ENCODE results near the gene OR6C2. TPM values are rescaled to one million over a fixed set of nuclear protein-coding genes. Genes with fewer than 3 reads are reported as not detected.
A peak's percentile ranks its signal among the peaks of the same experiment; 100 is the strongest.
"Not testable (repeated sequence)": the region's sequence is repeated elsewhere in the genome, so short reads cannot be mapped to it uniquely, and the experiment has no call there.

The OR6C2 gene
- total RNA-seq = under 1 TPM in 2 of 8 experiments, not detected in 6; 0.20 to 0.38 TPM

DNA sequence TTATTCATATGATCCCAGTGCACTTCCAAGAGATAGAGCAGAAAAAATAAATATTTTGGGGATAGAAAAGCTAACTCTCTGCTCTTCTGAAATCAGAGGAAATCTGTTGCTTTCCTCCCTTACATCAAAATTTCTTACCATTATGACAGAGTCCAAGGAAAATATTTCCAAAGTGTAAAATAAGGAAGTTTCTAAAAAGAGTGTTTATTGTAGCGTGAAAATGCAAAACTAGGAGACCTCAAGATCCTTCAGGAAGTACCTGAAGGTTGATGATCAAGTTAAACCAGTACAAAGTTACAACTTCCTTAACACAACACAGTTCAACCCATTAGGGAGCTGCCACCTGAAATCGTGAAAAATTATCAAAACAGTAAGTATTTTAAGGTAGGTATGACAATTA lies at the start of gene OR6C2:
TSS of gene OR6C2 (plus strand) at position 301 of the 400 bp plus-strand sequence. CDS start 8,138 bp downstream, outside the sequence.
- in situ Hi-C loops (cut with MboI; ENCODE audit: low pct_unique_long_range_greater_than_20kb in 2 of 9, low sequenced_read_pairs in 9 of 9, unreplicated experiment in 9 of 9) = no loop called here
- no peaks in the 10 kb centered on the region for H3K4me1 ChIP-seq (replicated peaks in 1 of 2)
- no peak for ATAC-seq (replicated peaks in 6 of 8)
- H3K4me3 ChIP-seq = no peak within 1 kb of the TSS
- WGBS, 10 experiments = 0 to 100% (median 50%) methylated on average over 1 to 2 of the region's 2 CpGs
- H3K27ac ChIP-seq = no peak within 1 kb of the TSS

DNA sequence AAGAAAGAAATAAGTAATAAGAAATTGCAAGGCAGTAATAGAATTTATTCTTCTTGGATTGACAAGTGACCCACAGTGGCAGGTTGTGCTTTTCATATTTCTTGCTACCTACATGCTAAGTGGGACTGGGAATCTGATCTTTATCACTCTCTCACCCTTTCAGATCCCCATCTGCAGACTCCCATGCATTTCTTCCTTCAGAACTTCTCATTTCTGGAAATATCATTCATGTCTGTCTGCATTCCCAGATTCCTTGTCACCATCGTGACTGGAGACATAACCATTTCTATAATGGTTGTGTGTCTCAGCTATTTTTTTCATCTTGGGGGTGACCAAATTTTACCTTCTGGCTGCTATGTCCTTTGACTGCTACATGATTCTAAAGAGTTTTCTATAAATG lies 47.5 kb upstream of the OR6C2 start:
- no peak overlapping the region for H3K27ac ChIP-seq
- in situ Hi-C loops (cut with MboI; ENCODE audit: low pct_unique_long_range_greater_than_20kb in 2 of 9, low sequenced_read_pairs in 9 of 9, unreplicated experiment in 9 of 9) = no loop called here
- ATAC-seq (replicated peaks in 6 of 8) = no peak
- 0 to 100% (median 61%) methylated on average over 1 of the region's 1 CpG; no CpG with 5 or more reads in 2 of the 10 experiments for WGBS, 10 experiments
- no peak overlapping the region for H3K4me3 ChIP-seq
- no peaks in the 10 kb centered on the region for H3K4me1 ChIP-seq (replicated peaks in 1 of 2)

DNA sequence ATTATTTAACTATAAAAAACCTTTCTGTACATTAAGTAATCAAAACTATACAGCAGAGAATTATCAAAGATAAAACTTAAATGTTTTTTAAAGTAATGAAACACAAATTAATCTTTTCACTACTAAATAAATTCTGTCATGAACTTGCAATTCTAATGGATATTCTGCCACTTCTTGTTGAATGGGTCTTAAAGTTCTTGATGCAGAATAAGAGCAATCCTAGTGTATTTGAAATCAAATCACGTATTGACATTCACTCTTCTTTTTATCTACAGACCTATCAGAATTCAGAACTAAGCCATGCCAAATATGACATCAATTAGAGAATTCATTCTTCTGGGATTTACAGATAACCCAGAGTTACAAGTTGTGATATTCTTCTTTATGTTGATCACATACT lies 43.6 kb upstream of the OR6C2 start, which contains the start of gene OR6C65:
TSS of gene OR6C65 (plus strand) at position 301 of the 400 bp plus-strand sequence. CDS start at position 301, 0 bp downstream.
- H3K4me3 ChIP-seq = no peak within 1 kb of the TSS
- in situ Hi-C loops (cut with MboI; ENCODE audit: low pct_unique_long_range_greater_than_20kb in 2 of 9, low sequenced_read_pairs in 9 of 9, unreplicated experiment in 9 of 9) = no loop called here
- H3K27ac ChIP-seq = no peak within 1 kb of the TSS
- 0 to 100% (median 80%) methylated on average over 1 of the region's 1 CpG; no CpG with 5 or more reads in 1 of the 10 experiments for WGBS, 10 experiments
- H3K4me1 ChIP-seq (replicated peaks in 1 of 2) = no peaks in the 10 kb centered on the region
- no peak for ATAC-seq (replicated peaks in 6 of 8)

DNA sequence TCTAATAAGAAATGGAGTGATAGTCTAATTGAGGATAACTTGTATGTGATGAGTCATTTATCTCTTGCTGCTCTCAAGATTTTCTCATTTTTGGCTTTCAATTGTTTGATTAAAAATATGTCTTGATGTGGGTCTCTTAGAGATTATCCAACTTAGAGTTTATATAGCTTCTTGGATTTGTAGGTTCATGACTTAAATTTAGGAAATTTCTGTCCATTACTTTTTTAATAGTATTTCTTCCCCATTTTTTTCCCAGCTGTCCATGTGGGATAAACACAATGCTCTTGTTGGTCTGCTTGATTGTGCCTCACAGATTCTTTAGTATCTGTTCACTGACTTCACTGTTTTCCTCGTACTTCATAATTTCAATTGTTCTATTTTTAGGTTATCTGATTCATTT lies 36.0 kb upstream of the OR6C2 start:
- no peak for ATAC-seq (replicated peaks in 6 of 8)
- Histone ChIP-seq H3K27ac (no peak overlapping the region), H3K4me3 (no peak overlapping the region), H3K4me1 (replicated peaks in 1 of 2) (no peaks in the 10 kb centered on the region)
- in situ Hi-C loops (cut with MboI; ENCODE audit: low pct_unique_long_range_greater_than_20kb in 2 of 9, low sequenced_read_pairs in 9 of 9, unreplicated experiment in 9 of 9) = no loop called here
- 0 to 100% (median 79%) methylated on average over 1 of the region's 1 CpG; no CpG with 5 or more reads in 1 of the 10 experiments for WGBS, 10 experiments

DNA sequence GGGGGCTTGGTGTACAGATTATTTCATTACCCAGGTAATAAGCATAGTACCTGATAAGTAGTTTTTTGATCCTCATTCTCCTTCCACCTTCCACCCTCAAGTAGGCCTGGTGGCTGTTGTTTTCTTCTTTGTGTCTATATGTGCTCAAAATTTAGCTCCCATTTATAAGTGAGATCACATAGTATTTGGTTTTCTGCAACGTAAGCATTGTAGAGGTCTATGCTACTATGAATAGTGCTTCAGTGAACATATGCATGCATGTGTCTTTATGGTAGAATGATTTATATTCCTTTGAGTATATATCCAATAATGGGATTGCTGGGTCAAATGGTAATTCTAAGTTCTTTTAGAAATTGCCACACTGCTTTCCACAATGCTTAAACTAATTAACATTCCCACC lies 34.7 kb upstream of the OR6C2 start:
- H3K27ac ChIP-seq; H3K4me3 ChIP-seq; ATAC-seq (replicated peaks in 6 of 8); H3K4me1 ChIP-seq (replicated peaks in 1 of 2); in situ Hi-C loops (cut with MboI; ENCODE audit: low pct_unique_long_range_greater_than_20kb in 2 of 9, low sequenced_read_pairs in 9 of 9, unreplicated experiment in 9 of 9): not testable (repeated sequence)
- 14 to 100% (median 92%) methylated on average over 1 of the region's 1 CpG; no CpG with 5 or more reads in 3 of the 10 experiments for WGBS, 10 experiments

DNA sequence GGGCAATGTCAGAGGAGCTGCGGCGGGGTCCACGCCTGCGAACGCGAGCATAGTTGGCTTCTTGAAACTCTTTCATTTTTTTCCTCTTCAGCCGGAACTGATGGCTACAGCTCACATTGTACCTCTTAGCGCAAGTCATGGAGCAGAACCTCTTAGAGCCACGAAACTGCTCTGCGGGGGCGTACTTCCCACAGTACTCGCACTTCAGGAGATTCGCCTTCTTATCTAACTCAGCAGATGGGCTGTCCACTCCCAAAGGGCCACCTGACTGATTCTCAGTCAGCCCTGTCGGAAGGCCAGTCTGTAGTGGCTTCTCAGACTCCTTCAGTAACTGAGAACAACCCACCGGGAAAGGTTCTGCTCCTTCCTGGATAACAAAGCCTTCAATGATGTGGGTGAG lies 31.7 kb upstream of the OR6C2 start:
- ATAC-seq (replicated peaks in 6 of 8); H3K4me1 ChIP-seq (replicated peaks in 1 of 2); H3K27ac ChIP-seq; H3K4me3 ChIP-seq; in situ Hi-C loops (cut with MboI; ENCODE audit: low pct_unique_long_range_greater_than_20kb in 2 of 9, low sequenced_read_pairs in 9 of 9, unreplicated experiment in 9 of 9): not testable (repeated sequence)
- WGBS, 10 experiments = 60 to 100% methylated on average over 1 of the region's 15 CpGs; no CpG with 5 or more reads in 8 of the 10 experiments

DNA sequence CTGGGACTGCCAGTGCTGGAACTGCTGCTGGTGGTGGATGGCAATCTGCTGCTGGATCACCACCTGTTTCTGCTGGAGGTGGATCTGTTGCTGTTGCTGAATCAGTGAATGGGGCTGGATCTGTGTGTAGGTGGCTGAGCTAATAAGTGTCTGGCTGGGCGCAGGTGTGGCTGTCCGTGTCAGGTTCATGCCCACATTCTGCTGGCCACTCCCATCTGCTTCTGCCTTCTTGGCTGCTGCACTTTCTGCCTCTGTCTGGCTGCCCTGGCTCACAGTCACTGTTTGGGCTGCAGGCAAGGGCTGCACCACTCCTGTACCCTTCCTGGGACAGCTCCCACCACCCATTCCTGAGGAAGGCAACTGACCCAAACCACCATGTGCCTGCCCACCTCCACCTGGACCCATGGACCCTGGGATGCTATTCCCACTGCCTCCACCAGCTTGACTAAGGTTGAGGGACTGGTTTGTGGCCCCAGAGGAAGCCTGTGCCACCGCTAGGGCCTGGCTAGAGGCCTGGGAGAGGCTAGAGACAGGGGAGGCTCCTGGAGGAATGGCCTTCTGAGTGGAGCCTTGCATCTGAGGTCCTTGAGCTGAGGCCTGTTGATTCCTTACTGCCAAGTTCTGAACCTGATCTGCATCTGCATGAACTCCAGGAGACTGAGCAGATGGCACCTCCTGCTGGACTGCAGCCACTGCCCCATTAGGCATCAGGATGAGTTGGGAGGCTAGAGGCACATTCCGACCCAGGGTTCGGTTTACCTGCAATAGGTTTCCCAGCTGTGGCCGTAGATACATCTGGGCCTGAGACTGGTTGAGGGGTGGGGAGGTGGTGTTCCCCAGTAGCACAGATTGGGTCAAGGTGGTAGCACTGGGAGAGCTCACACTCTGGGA lies 30.1 kb upstream of the OR6C2 start:
- peak in 1 of 8 experiments; percentile 30 for ATAC-seq (replicated peaks in 6 of 8)
- H3K27ac ChIP-seq; in situ Hi-C loops (cut with MboI; ENCODE audit: low pct_unique_long_range_greater_than_20kb in 2 of 9, low sequenced_read_pairs in 9 of 9, unreplicated experiment in 9 of 9); H3K4me1 ChIP-seq (replicated peaks in 1 of 2); H3K4me3 ChIP-seq: not testable (repeated sequence)
- no CpG with 5 or more reads among the region's 6 CpGs for WGBS, 10 experiments

DNA sequence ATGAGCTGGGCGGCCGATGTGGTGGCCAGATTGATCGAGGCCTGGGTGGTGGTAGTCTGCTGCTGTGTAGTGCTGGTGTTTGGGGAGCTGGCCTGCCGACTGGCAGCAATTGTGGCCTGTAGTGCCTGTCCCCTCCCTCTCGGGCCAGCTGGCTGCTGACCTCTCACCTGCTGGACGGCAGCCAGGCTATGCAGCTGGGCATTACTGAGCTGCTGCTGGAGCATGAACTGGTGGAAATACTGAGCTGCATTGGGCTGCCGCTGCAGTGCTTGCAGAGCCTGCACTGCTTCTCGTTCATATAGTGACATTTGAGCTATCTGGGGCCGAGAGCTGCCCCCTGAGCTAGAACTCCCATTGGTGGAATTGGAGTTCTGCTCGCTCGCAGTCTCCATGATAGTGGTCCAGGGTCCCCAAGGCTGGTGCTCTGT lies 29.5 kb upstream of the OR6C2 start:
- H3K27ac ChIP-seq; H3K4me3 ChIP-seq; in situ Hi-C loops (cut with MboI; ENCODE audit: low pct_unique_long_range_greater_than_20kb in 2 of 9, low sequenced_read_pairs in 9 of 9, unreplicated experiment in 9 of 9); H3K4me1 ChIP-seq (replicated peaks in 1 of 2): not testable (repeated sequence)
- peak in 3 of 8 experiments; percentile 36 to 68 (median 47) for ATAC-seq (replicated peaks in 6 of 8)
- no CpG with 5 or more reads among the region's 11 CpGs for WGBS, 10 experiments

DNA sequence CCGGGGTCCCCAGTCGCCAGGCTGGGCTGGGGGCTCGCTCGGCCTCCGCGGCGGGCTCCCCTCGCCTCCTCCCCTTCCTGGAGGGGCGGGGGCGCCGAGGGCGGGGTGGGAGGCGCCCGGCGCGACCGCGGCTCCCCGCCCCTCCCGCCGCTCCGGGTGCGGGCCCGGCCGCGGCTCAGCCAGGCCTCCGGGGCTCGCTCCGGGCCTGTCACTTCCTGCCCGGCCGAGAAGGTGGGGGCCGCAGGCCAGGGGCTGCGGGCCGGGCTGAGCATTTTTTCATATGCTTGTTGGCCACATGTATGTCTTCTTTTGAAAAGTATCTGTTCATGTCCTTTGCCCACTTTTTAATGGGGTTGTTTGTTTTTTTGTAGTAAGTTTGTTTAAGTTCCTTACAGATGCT lies 29.0 kb upstream of the OR6C2 start:
- WGBS, 10 experiments = 0% methylated on average over 1 of the region's 34 CpGs; no CpG with 5 or more reads in 9 of the 10 experiments
- H3K27ac ChIP-seq; H3K4me1 ChIP-seq (replicated peaks in 1 of 2); in situ Hi-C loops (cut with MboI; ENCODE audit: low pct_unique_long_range_greater_than_20kb in 2 of 9, low sequenced_read_pairs in 9 of 9, unreplicated experiment in 9 of 9); H3K4me3 ChIP-seq: not testable (repeated sequence)
- ATAC-seq (replicated peaks in 6 of 8) = peak; percentile 83 to 97 (median 90)

DNA sequence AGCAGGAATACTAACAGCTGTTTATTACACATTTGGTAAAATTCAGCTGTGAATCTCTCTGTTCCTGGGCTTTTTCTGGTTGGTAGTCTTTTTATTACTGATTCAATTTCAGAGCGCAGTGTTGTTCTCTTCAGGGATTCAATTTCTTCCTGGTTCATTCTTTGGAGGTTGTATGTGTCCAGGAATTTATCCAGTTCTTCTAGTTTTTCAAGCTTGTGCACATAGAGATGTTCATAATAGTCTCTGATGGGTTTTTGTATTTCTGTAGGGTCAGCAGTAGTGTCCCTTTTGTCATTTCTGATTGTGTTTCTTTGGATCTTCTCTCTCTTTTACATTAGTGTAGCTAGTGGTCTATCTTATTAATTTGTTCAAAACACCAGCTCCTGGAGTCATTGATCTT lies 26.9 kb upstream of the OR6C2 start:
- WGBS, 10 experiments = 18 to 100% (median 100%) methylated on average over 1 of the region's 1 CpG; no CpG with 5 or more reads in 3 of the 10 experiments
- Histone ChIP-seq H3K4me1 (replicated peaks in 1 of 2) (no peaks in the 10 kb centered on the region), H3K27ac (no peak overlapping the region), H3K4me3 (no peak overlapping the region)
- no peak for ATAC-seq (replicated peaks in 6 of 8)
- in situ Hi-C loops (cut with MboI; ENCODE audit: low pct_unique_long_range_greater_than_20kb in 2 of 9, low sequenced_read_pairs in 9 of 9, unreplicated experiment in 9 of 9) = no loop called here

DNA sequence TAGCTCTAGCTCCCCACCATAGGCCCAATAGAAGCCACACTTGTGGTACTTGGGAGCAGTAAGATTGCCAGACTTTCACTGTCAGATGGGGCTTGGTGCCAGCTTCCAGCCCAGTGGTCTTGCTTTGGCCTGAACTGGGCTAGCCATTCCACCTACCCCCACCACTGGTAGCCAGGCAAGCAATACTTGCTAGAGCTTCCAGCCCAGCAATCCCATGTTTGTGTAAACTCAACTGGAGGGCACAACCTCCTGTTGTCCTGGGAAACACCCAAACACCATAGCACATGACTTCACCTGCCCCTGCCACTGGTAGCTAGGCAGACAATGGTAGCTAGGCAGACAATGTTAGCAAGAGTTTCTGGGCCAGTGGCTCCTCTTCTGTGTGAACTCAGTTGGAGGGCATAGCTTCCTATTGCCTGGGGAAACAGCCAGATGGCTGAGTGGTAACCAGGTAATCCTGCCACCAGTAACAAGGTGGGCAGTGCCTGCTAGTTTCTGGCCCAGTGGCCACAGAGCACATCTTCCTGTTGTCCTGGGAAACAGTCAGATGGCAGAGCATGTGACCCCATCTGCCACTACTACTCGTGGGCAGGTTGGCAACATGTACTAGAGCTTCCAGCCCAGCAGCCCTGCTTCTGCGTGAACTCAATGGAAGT lies 23.4 kb upstream of the OR6C2 start:
- 10 to 60% methylated on average over 2 of the region's 2 CpGs; no CpG with 5 or more reads in 8 of the 10 experiments for WGBS, 10 experiments
- no peak overlapping the region for H3K27ac ChIP-seq
- in situ Hi-C loops (cut with MboI; ENCODE audit: low pct_unique_long_range_greater_than_20kb in 2 of 9, low sequenced_read_pairs in 9 of 9, unreplicated experiment in 9 of 9) = no loop called here
- ATAC-seq (replicated peaks in 6 of 8) = peak in 3 of 8 experiments; percentile 70 to 96 (median 70)
- no peak overlapping the region for H3K4me3 ChIP-seq
- no peaks in the 10 kb centered on the region for H3K4me1 ChIP-seq (replicated peaks in 1 of 2)

DNA sequence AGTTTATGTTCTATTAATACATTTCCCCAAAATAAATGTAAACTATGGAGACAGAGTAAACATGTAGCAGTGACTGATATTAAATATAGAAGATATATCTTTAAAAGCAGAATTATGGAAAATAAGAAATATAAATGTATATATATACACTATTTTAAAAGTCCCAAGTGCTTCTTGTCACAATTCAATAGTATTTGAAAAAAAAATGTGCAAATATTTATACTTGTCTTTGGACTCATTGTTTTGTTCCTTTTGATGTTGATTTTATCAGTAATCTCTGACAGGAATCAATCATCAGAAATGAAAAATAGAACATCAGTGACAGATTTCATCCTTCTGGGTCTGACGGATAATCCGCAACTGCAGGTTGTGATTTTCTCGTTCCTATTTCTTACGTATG lies 17.9 kb upstream of the OR6C2 start, which contains the start of gene OR6C76:
TSS of gene OR6C76 (plus strand) at position 301 of the 400 bp plus-strand sequence. CDS start at position 301, 0 bp downstream.
- Histone ChIP-seq H3K4me1 (replicated peaks in 1 of 2) (no peaks in the 10 kb centered on the region), H3K27ac (no peak within 1 kb of the TSS), H3K4me3 (no peak within 1 kb of the TSS)
- ATAC-seq (replicated peaks in 6 of 8) = no peak
- 47 to 100% (median 94%) methylated on average over 1 to 4 of the region's 4 CpGs; no CpG with 5 or more reads in 1 of the 10 experiments for WGBS, 10 experiments
- in situ Hi-C loops (cut with MboI; ENCODE audit: low pct_unique_long_range_greater_than_20kb in 2 of 9, low sequenced_read_pairs in 9 of 9, unreplicated experiment in 9 of 9) = no loop called here
